Fibroblast of the aortic adventitia (primary cell): ENCODE data around the gene CLPX. TPM values are rescaled to one million over a fixed set of nuclear protein-coding genes. Genes with fewer than 3 reads are reported as not detected.
A peak's percentile ranks its signal among the peaks of the same experiment; 100 is the strongest.

Experiments
- DNase-seq: peaks from one replicate; pipeline ENCODE4 v3.0.0-alpha.2; 2010; ENCODE audit warnings: low read depth
- H3K4me3 ChIP-seq: 2 replicates; pipeline ENCODE4 v1.5.1; 2011; ENCODE audit warnings: low read depth, mild to moderate bottlenecking, control low read depth, low read length, moderate library complexity
- CTCF ChIP-seq: IDR thresholded peaks from 2 replicates; pipeline ENCODE4 v1.5.1; 2011; ENCODE audit warnings: mild to moderate bottlenecking, low read length, control low read depth, inconsistent platforms; ENCODE audit not compliant: insufficient read depth
- total RNA-seq: library from RNA; depleted of rRNA; stranded (reverse); fragments of >200 nt; gene quantifications from 2 replicates; pipeline ENCODE4 v1.2.3, GENCODE V29; 2012; ENCODE audit warnings: low replicate concordance

CLPX gene
- total RNA-seq, 1 donor, result 40.4 TPM

GRCh38 chr15:65213241-65213640, 28.1 kb upstream of the CLPX start:
- peak; percentile 44 for DNase-seq
- TF ChIP-seq CTCF, result no peak
- no peak overlapping the region for H3K4me3 ChIP-seq

- no peak for DNase-seq
- no peak overlapping the region for H3K4me3 ChIP-seq
- TF ChIP-seq CTCF, result peak; percentile 38
Measured at GRCh38 chr15:65212097-65212496, 27.0 kb upstream of the CLPX start.

- no peak overlapping the region for H3K4me3 ChIP-seq
- no peak for TF ChIP-seq CTCF
- DNase-seq, result peak; percentile 22
Measured at GRCh38 chr15:65211482-65211982, 26.4 kb upstream of the CLPX start.

GRCh38 chr15:65210770-65211481, 25.8 kb upstream of the CLPX start, which contains the start of gene CILP:
Gene CILP, minus strand, starts transcription at chr15:65211473. Its CDS starts 1,718 bp downstream, at chr15:65209755.
- TF ChIP-seq CTCF, result no peak
- no peak within 1 kb of the TSS for H3K4me3 ChIP-seq
- DNase-seq, result no peak

- DNase-seq, result no peak
- no peak for TF ChIP-seq CTCF
Measured at GRCh38 chr15:65209701-65210643, 24.8 kb upstream of the CLPX start.

GRCh38 chr15:65208647-65209046, 23.5 kb upstream of the CLPX start:
- no peak for TF ChIP-seq CTCF
- no peak for DNase-seq
- no peak overlapping the region for H3K4me3 ChIP-seq

More at GRCh38 chr15:65209701-65210643, 24.8 kb upstream of the CLPX start:
- H3K4me3 ChIP-seq, result no peak overlapping the region
